IMR-90 (cell line): ENCODE results near the gene RYR1. TPM values are rescaled to one million over a fixed set of nuclear protein-coding genes. Genes with fewer than 3 reads are reported as not detected.

ENCODE experiments used
- ATAC-seq: fragments of 200-7000 bp; cut with Tn5 transposase; 2 replicates; pipeline ENCODE4 v1.9.1; 2020; ENCODE audit warnings: low read depth, mild to moderate bottlenecking, moderate library complexity
- BruUV-seq: library from RNA; stranded (reverse); fragments of 400-500 nt; replicated peaks from 2 replicates; lab custom pipeline; 2021; lab: Mats Ljungman, UMichigan
- CTCF ChIA-PET: fragments of 300-600 bp; formaldehyde crosslinking; extraction: SDS; loops from one replicate; lab custom pipeline; 2021; ENCODE audit warnings: antibody characterized with exemption; lab: Yijun Ruan, JAX
- POLR2A ChIA-PET: fragments of 300-600 bp; sonication (Branson Sonifier 250); formaldehyde crosslinking; loops from one replicate; lab custom pipeline; 2022; ENCODE audit warnings: antibody characterized with exemption; ENCODE audit not compliant: unreplicated experiment; lab: Charles Lee
- DNase-seq: peaks from one replicate; pipeline ENCODE4 v3.0.0; 2013
- H2AFZ ChIP-seq: replicated peaks from 2 replicates; pipeline ENCODE3; 2013; ENCODE audit warnings: low read length, mild to moderate bottlenecking; ENCODE audit not compliant: poor library complexity
- H2AK5ac ChIP-seq: 2 replicates; pipeline ENCODE4 v1.6.1; 2013; ENCODE audit warnings: low read depth, low read length, inconsistent platforms
- H2AK9ac ChIP-seq: replicated peaks from 2 replicates; pipeline ENCODE3; 2013; ENCODE audit warnings: mild to moderate bottlenecking, low read depth, low read length, moderate library complexity; ENCODE audit not compliant: poor library complexity
- H2BK120ac ChIP-seq: 2 replicates; pipeline ENCODE4 v1.6.1; 2013; ENCODE audit warnings: low read depth, low read length, inconsistent platforms
- H2BK15ac ChIP-seq: 3 replicates; pipeline ENCODE4 v1.6.1; 2013; ENCODE audit warnings: low read depth, low read length, inconsistent platforms
- H2BK20ac ChIP-seq: 2 replicates; pipeline ENCODE4 v1.6.1; 2013; ENCODE audit warnings: low read depth, mild to moderate bottlenecking, inconsistent platforms, low read length, moderate library complexity
- H2BK5ac ChIP-seq: 2 replicates; pipeline ENCODE4 v1.6.1; 2013; ENCODE audit warnings: mild to moderate bottlenecking, low read depth, low read length, inconsistent platforms; ENCODE audit not compliant: poor library complexity, severe bottlenecking
- H3K14ac ChIP-seq: replicated peaks from 2 replicates; pipeline ENCODE4 v1.6.1; 2013; ENCODE audit warnings: low read depth, low read length, inconsistent platforms
- H3K18ac ChIP-seq: 2 replicates; pipeline ENCODE4 v1.6.1; 2013; ENCODE audit warnings: low read depth, low read length, control low read depth
- H3K23ac ChIP-seq: 2 replicates; pipeline ENCODE4 v1.6.1; 2013; ENCODE audit warnings: low read depth, low read length, inconsistent platforms
- H3K27ac ChIP-seq: 2 replicates; pipeline ENCODE4 v1.5.1; 2013; ENCODE audit warnings: mild to moderate bottlenecking, control low read depth, low read length; ENCODE audit not compliant: insufficient read depth
- H3K27me3 ChIP-seq: 2 replicates; pipeline ENCODE4 v1.6.1; 2013; ENCODE audit warnings: low read length; ENCODE audit not compliant: control insufficient read depth, insufficient read depth
- H3K36me3 ChIP-seq: 2 replicates; pipeline ENCODE4 v1.6.1; 2013; ENCODE audit warnings: low read length, mixed read lengths; ENCODE audit not compliant: control insufficient read depth, insufficient read depth
- H3K4ac ChIP-seq: 2 replicates; pipeline ENCODE4 v1.6.1; 2013; ENCODE audit warnings: low read depth, low read length, inconsistent platforms
- H3K4me1 ChIP-seq: 2 replicates; pipeline ENCODE4 v1.6.1; 2013; ENCODE audit warnings: low read length, mixed read lengths; ENCODE audit not compliant: control insufficient read depth, insufficient read depth
- H3K4me2 ChIP-seq: 2 replicates; pipeline ENCODE4 v1.6.1; 2013; ENCODE audit warnings: low read depth, mild to moderate bottlenecking, control low read depth, low read length, moderate library complexity
- H3K4me3 ChIP-seq: 2 replicates; pipeline ENCODE4 v1.5.1; 2013; ENCODE audit warnings: low read depth, mild to moderate bottlenecking, control low read depth, low read length, moderate library complexity; ENCODE audit not compliant: insufficient read depth
- H3K56ac ChIP-seq: 2 replicates; pipeline ENCODE4 v1.6.1; 2013; ENCODE audit warnings: low read length, inconsistent platforms; ENCODE audit not compliant: insufficient read depth; ENCODE audit errors: extremely low read depth
- H3K79me1 ChIP-seq, 2 experiments: 2 replicates each; pipeline ENCODE4 v1.6.1; 2013; ENCODE audit warnings: low read length in 2 of 2, inconsistent platforms in 1 of 2, low read depth in 1 of 2
- H3K9ac ChIP-seq: 2 replicates; pipeline ENCODE4 v1.6.1; 2013; ENCODE audit warnings: low read depth, low read length, control low read depth
- H3K9me1 ChIP-seq: 2 replicates; pipeline ENCODE4 v1.6.1; 2013; ENCODE audit warnings: low read length, inconsistent platforms; ENCODE audit not compliant: insufficient read depth
- H3K9me3 ChIP-seq: 2 replicates; pipeline ENCODE4 v1.6.1; 2013; ENCODE audit warnings: low read length; ENCODE audit not compliant: control insufficient read depth, insufficient read depth
- H4K20me1 ChIP-seq: 2 replicates; pipeline ENCODE4 v1.6.1; 2013; ENCODE audit warnings: low read length, inconsistent platforms; ENCODE audit not compliant: insufficient read depth
- H4K5ac ChIP-seq: 2 replicates; pipeline ENCODE4 v1.6.1; 2013; ENCODE audit warnings: mild to moderate bottlenecking, low read depth, low read length, control low read depth
- H4K8ac ChIP-seq, 2 experiments: 2 replicates each; pipeline ENCODE4 v1.6.1; 2013; ENCODE audit warnings: low read depth in 2 of 2, low read length in 2 of 2, control low read depth in 1 of 2, inconsistent platforms in 1 of 2
- H4K91ac ChIP-seq: 2 replicates; pipeline ENCODE4 v1.6.1; 2013; ENCODE audit warnings: low read depth, low read length, inconsistent platforms; ENCODE audit not compliant: insufficient read depth
- MAZ ChIP-seq: IDR thresholded peaks from 2 replicates; pipeline ENCODE4 v1.6.1; 2012; ENCODE audit warnings: low read depth, mild to moderate bottlenecking, low read length, improper control_type of control experiment, moderate library complexity, borderline replicate concordance
- MXI1 ChIP-seq: IDR thresholded peaks from 2 replicates; pipeline ENCODE4 v1.6.1; 2012; ENCODE audit warnings: low read depth, mild to moderate bottlenecking, low read length, moderate library complexity, borderline replicate concordance
- NFE2L2 ChIP-seq: fragments of 150-350 bp; IDR thresholded peaks from 2 replicates; pipeline ENCODE4 v1.6.1; 2016; ENCODE audit warnings: low read depth, mild to moderate bottlenecking, low read length
- POLR2A ChIP-seq: IDR thresholded peaks from 2 replicates; pipeline ENCODE4 v1.6.1; 2012; ENCODE audit warnings: mild to moderate bottlenecking, low read depth, low read length
- RAD21 ChIP-seq: IDR thresholded peaks from 2 replicates; pipeline ENCODE4 v1.6.1; 2012; ENCODE audit warnings: low read length, improper control_type of control experiment
- RCOR1 ChIP-seq: IDR thresholded peaks from 2 replicates; pipeline ENCODE4 v1.6.1; 2012; ENCODE audit warnings: mild to moderate bottlenecking, low read length, improper control_type of control experiment; ENCODE audit not compliant: insufficient replicate concordance
- WGBS, 2 experiments: methylation state at CpG; one replicate each; pipeline versions ENCODE4 v1.1.5 to v1.1.7; 2013; ENCODE audit warnings: missing lambda C conversion rate in 2 of 2; ENCODE audit not compliant: insufficient read length in 1 of 2; ENCODE audit errors: extremely low coverage in 2 of 2; 5-methylcytosine and 5-hydroxymethylcytosine counted together
- dilution Hi-C: fragments of 300-500 bp; cut with HindIII; formaldehyde crosslinking; loops from one replicate; pipeline ENCODE4 v1.14.3; 2018; ENCODE audit warnings: low sequenced_read_pairs; ENCODE audit not compliant: unreplicated experiment
- in situ Hi-C: fragments of 300-500 bp; cut with MboI; formaldehyde crosslinking; loops from 3 replicates; pipeline ENCODE4 v1.14.3; 2019; ENCODE audit warnings: low sequenced_read_pairs, inconsistent platforms, mixed read lengths
- intact Hi-C: fragments of 100-400 bp; cut with micrococcal nuclease; formaldehyde crosslinking; loops from 2 replicates; pipeline ENCODE4 v1.10.0; 2022
- polyA plus RNA-seq, 3 experiments: library from polyadenylated mRNA; depleted of rRNA; stranded (reverse); fragments of >200 nt; gene quantifications; 2 replicates each; pipeline ENCODE4 v1.2.3, GENCODE V29; 2012; ENCODE audit warnings: low replicate concordance in 1 of 3
- total RNA-seq: library from RNA; depleted of rRNA; stranded (reverse); fragments of >200 nt; gene quantifications from 2 replicates; pipeline ENCODE4 v1.2.3, GENCODE V29; 2012
- TF ChIP-seq, protein P1 (sequence below): conservative IDR thresholded peaks from 2 replicates; pipeline ENCODE4 v1.5.1; 2012; ENCODE audit warnings: mild to moderate bottlenecking, low read depth, low read length, improper control_type of control experiment
- TF ChIP-seq, protein P2 (sequence below): fragments of 150-350 bp; IDR thresholded peaks from 2 replicates; pipeline ENCODE4 v1.6.1; 2016; ENCODE audit warnings: low read depth, mild to moderate bottlenecking, low read length, moderate library complexity, borderline replicate concordance

Gene RYR1
- total and polyA plus RNA-seq, 2 of the 4 experiments (the other 2 are of a cell fraction) = not detected

DNA sequence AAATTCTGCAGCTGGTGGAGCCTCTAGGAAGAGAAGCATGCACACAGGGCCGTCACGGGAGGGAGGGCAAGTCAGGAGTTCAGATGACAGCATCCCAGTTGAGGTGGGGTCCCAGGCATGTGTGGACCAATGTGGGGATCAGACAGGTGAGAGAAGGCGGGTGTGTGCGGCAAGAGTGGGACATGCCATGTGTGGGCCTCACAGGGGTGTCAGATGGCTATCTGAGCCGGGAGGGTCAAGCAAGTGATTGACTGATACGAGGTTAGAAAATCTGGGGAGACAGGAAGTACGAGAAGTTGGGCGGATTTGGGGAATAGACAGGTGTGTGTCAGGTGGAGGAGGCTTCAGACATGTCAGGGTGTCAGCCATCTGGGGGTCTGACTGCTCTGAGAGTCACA is 16.3 kb upstream of the RYR1 start:
- H2BK120ac ChIP-seq = no peak overlapping the region
- H3K9me3 ChIP-seq = no peaks in the 10 kb centered on the region
- H3K14ac ChIP-seq = no peak overlapping the region
- H3K4me2 ChIP-seq = no peak overlapping the region
- dilution Hi-C loops (no loop called here), intact Hi-C loops (no loop called here), in situ Hi-C loops (loop anchor here (25.0 kb wide), 1 partner anchor 520 kb away; the partner anchor contains the start of genes MRPS12 and SARS2)
- no peak for TF ChIP-seq MXI1
- TF ChIP-seq, protein P1, sequence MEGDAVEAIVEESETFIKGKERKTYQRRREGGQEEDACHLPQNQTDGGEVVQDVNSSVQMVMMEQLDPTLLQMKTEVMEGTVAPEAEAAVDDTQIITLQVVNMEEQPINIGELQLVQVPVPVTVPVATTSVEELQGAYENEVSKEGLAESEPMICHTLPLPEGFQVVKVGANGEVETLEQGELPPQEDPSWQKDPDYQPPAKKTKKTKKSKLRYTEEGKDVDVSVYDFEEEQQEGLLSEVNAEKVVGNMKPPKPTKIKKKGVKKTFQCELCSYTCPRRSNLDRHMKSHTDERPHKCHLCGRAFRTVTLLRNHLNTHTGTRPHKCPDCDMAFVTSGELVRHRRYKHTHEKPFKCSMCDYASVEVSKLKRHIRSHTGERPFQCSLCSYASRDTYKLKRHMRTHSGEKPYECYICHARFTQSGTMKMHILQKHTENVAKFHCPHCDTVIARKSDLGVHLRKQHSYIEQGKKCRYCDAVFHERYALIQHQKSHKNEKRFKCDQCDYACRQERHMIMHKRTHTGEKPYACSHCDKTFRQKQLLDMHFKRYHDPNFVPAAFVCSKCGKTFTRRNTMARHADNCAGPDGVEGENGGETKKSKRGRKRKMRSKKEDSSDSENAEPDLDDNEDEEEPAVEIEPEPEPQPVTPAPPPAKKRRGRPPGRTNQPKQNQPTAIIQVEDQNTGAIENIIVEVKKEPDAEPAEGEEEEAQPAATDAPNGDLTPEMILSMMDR = no peak
- TF ChIP-seq NFE2L2 = no peak
- no peak for TF ChIP-seq RCOR1
- TF ChIP-seq POLR2A = no peak
- TF ChIP-seq, protein P2, sequence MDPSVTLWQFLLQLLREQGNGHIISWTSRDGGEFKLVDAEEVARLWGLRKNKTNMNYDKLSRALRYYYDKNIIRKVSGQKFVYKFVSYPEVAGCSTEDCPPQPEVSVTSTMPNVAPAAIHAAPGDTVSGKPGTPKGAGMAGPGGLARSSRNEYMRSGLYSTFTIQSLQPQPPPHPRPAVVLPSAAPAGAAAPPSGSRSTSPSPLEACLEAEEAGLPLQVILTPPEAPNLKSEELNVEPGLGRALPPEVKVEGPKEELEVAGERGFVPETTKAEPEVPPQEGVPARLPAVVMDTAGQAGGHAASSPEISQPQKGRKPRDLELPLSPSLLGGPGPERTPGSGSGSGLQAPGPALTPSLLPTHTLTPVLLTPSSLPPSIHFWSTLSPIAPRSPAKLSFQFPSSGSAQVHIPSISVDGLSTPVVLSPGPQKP = no peak
- no peak for TF ChIP-seq MAZ
- TF ChIP-seq RAD21 = no peak
- no peak overlapping the region for H3K23ac ChIP-seq
- BruUV-seq = no TSS peak
- H3K4me3 ChIP-seq = no peak overlapping the region
- no peaks in the 10 kb centered on the region for H3K36me3 ChIP-seq
- H2AK9ac ChIP-seq = no peak overlapping the region
- H2BK15ac ChIP-seq = no peak overlapping the region
- no peak overlapping the region for H4K91ac ChIP-seq
- no peak overlapping the region for H2BK5ac ChIP-seq
- ATAC-seq (no peak), DNase-seq (no peak)
- no peak overlapping the region for H3K27ac ChIP-seq
- H4K5ac ChIP-seq = no peak overlapping the region
- no peak overlapping the region for H2AK5ac ChIP-seq
- no peaks in the 10 kb centered on the region for H3K79me1 ChIP-seq
- H3K27me3 ChIP-seq = peaks cover 27% of the 10 kb centered on the region
- H2AFZ ChIP-seq = no peak overlapping the region
- H3K4ac ChIP-seq = no peak overlapping the region
- no peaks in the 10 kb centered on the region for H3K4me1 ChIP-seq
- no peak overlapping the region for H3K9ac ChIP-seq
- no peaks in the 10 kb centered on the region for H4K20me1 ChIP-seq
- 58% methylated on average over 8 of the region's 8 CpGs; no CpG with 5 or more reads in 1 of the 2 experiments for WGBS, 2 experiments
- H4K8ac ChIP-seq = no peak overlapping the region
- POLR2A ChIA-PET = no interaction called here
- H2BK20ac ChIP-seq = no peak overlapping the region
- H3K18ac ChIP-seq = no peak overlapping the region
- peaks cover 6% of the 10 kb centered on the region; the same call in 1 of the 2 replicates for H3K9me1 ChIP-seq
- CTCF ChIA-PET = interaction anchor here (1.0 kb wide), 1 partner anchor 12 kb away, joined by 4 read pairs; no protein-coding TSS in a partner anchor
- H3K56ac ChIP-seq = no peak overlapping the region
